K562 (cell line): Measurements from ENCODE around the gene DKC1. TPM values are rescaled to one million over a fixed set of nuclear protein-coding genes. Genes with fewer than 3 reads are reported as not detected.

Experiments
- ARID1B ChIP-seq: fragments of 450-650 bp; IDR thresholded peaks from 2 replicates; pipeline ENCODE4 v1.6.1; 2016; ENCODE audit warnings: antibody characterized with exemption, mild to moderate bottlenecking, inconsistent platforms
- BRD9 ChIP-seq: fragments of 450-650 bp; IDR thresholded peaks from 2 replicates; pipeline ENCODE4 v1.6.1; 2018; ENCODE audit warnings: low read depth; ENCODE audit not compliant: partially characterized antibody
- CHD1 ChIP-seq: fragments of 200-600 bp; sonication (generic); IDR thresholded peaks from one replicate; pipeline ENCODE4 v1.6.1; 2012; ENCODE audit warnings: mild to moderate bottlenecking, moderate library complexity, low read length, inconsistent platforms
- FOXK2 ChIP-seq, 2 experiments: fragments of 450-650 bp; IDR thresholded peaks in 1 of 2; conservative IDR thresholded peaks in 1 of 2; 2 replicates each; pipeline ENCODE4 v1.6.1; 2016; ENCODE audit warnings: low read depth in 2 of 2, mild to moderate bottlenecking in 1 of 2
- GTF2A2 ChIP-seq: IDR thresholded peaks from 2 replicates; pipeline ENCODE4 v1.6.1; 2016; ENCODE audit warnings: mild to moderate bottlenecking, missing genetic modification characterization, missing compliant biosample characterization
- HNRNPH1 ChIP-seq: fragments of 200-400 bp; formaldehyde crosslinking; optimal IDR thresholded peaks from 2 replicates; pipeline ENCODE3; 2017; ENCODE audit warnings: low read depth, mild to moderate bottlenecking, low read length, moderate library complexity
- HNRNPL ChIP-seq: fragments of 200-400 bp; formaldehyde crosslinking; IDR thresholded peaks from 2 replicates; pipeline ENCODE4 v1.6.1; 2017; ENCODE audit warnings: low read depth, mild to moderate bottlenecking, low read length
- MBD1 ChIP-seq: fragments of 250-450 bp; sonication (Bioruptor Pico); IDR thresholded peaks from 2 replicates; pipeline ENCODE4 v1.8.0; 2022; ENCODE audit warnings: inconsistent platforms
- NEUROD1 ChIP-seq: fragments of 150-350 bp; IDR thresholded peaks from 2 replicates; pipeline ENCODE4 v1.6.1; 2014; ENCODE audit warnings: borderline replicate concordance, low read length, low read depth; ENCODE audit not compliant: partially characterized antibody
- NFIX ChIP-seq: fragments of 250-450 bp; sonication (Bioruptor Pico); IDR thresholded peaks from 2 replicates; pipeline ENCODE4 v1.4.0; 2020; ENCODE audit warnings: low read depth, mild to moderate bottlenecking, moderate library complexity
- SMARCA4 ChIP-seq: fragments of 450-650 bp; IDR thresholded peaks from 2 replicates; pipeline ENCODE4 v1.6.1; 2016
- THRAP3 ChIP-seq: fragments of 450-650 bp; IDR thresholded peaks from 2 replicates; pipeline ENCODE4 v1.6.1; 2016; ENCODE audit warnings: mild to moderate bottlenecking, inconsistent platforms, borderline replicate concordance
- ZFPM2 ChIP-seq: fragments of 250-450 bp; sonication (Bioruptor Pico); IDR thresholded peaks from 2 replicates; pipeline ENCODE4 v1.5.1; 2022; ENCODE audit warnings: mild to moderate bottlenecking
- ZNF124 ChIP-seq: sonication (generic); formaldehyde crosslinking; IDR thresholded peaks from 2 replicates; pipeline ENCODE4 v1.8.1; 2022; ENCODE audit warnings: missing genetic modification reagents
- ZNF146 ChIP-seq: IDR thresholded peaks from one replicate; pipeline ENCODE4 v1.6.1; 2018; ENCODE audit warnings: missing compliant biosample characterization; ENCODE audit not compliant: unreplicated experiment
- ZNF217 ChIP-seq: sonication (generic); formaldehyde crosslinking; IDR thresholded peaks from 2 replicates; pipeline ENCODE4 v1.8.0; 2022; ENCODE audit warnings: mild to moderate bottlenecking, missing genetic modification reagents
- polyA plus RNA-seq, 8 experiments: library from polyadenylated mRNA; depleted of rRNA in 4 of 8; stranded (reverse) in 5 of 8; unstranded in 3 of 8; fragments of >200 nt; fragmentation: Nextera tagmentation in 2 of 8; fragmentation: Illumina TruSeq in 1 of 8; extraction: Ambion mirVana in 2 of 8; extraction: Trizol in 1 of 8; gene quantifications; 2 replicates each; pipeline versions ENCODE4 v1.2.1 to v1.2.3, GENCODE V29; 2011 to 2014; ENCODE audit warnings: inconsistent platforms in 1 of 8, missing spikeins in 1 of 8
- total RNA-seq, 7 experiments: library from RNA; depleted of rRNA in 6 of 7; stranded (reverse); fragments of >200 nt in 6 of 7; fragmentation: Illumina TruSeq in 2 of 7; extraction: Trizol in 2 of 7; gene quantifications; 2 replicates each; pipeline versions ENCODE4 v1.2.1 to v1.2.3, GENCODE V29; 2011 to 2021; ENCODE audit warnings: low replicate concordance in 1 of 7
- TF ChIP-seq, protein P1 (sequence below): fragments of 450-650 bp; IDR thresholded peaks from 2 replicates; pipeline ENCODE4 v1.6.1; 2016; ENCODE audit warnings: missing biosample characterization, missing genetic modification characterization
- TF ChIP-seq, protein P2 (sequence below): fragments of 450-650 bp; IDR thresholded peaks from 2 replicates; pipeline ENCODE4 v1.6.1; 2018; ENCODE audit warnings: mild to moderate bottlenecking, low read depth; ENCODE audit not compliant: partially characterized antibody

DKC1 gene
- total and polyA plus RNA-seq, 9 of the 15 experiments (the other 6 are each of a cell fraction or from before 2014, with no cell fraction given) = 205 to 313 (median 219) TPM

DNA sequence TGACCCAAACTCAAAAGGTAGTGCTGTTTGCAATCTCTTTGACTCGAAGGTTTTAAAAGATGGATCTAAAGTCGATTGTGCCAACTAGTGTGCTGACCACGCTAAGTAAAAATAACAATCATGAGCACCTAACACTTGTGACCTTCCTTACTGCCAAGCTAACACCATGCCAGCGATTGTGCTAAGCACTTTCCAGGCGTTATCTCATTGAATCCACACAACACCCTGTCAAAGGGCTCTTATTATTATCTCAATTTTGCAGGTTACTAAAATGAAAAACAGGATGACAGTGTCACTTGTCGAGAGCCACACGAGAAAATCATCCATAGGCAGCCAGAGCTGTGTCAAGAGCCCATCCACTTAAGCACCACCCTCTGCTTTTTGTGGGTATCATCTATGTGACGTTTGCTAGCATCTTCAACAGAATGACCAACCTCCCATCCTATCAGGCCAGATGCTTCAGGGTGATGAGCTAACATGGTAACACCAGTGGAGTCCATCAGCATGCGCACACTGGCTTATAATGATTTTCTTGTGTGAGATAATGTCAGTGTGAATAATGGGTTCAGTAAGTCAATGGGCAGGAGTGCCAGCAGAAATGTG, 10.9 kb upstream of the DKC1 start (continued):
- no peak for TF ChIP-seq NFIX
- TF ChIP-seq ARID1B = peak; percentile 91
- TF ChIP-seq, protein P1, sequence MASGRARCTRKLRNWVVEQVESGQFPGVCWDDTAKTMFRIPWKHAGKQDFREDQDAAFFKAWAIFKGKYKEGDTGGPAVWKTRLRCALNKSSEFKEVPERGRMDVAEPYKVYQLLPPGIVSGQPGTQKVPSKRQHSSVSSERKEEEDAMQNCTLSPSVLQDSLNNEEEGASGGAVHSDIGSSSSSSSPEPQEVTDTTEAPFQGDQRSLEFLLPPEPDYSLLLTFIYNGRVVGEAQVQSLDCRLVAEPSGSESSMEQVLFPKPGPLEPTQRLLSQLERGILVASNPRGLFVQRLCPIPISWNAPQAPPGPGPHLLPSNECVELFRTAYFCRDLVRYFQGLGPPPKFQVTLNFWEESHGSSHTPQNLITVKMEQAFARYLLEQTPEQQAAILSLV (tag) = no peak
- no peak for TF ChIP-seq ZNF217 (CRISPR knock-in tag)
- no peak for TF ChIP-seq THRAP3
- no peak for TF ChIP-seq NEUROD1
- no peak for TF ChIP-seq ZFPM2 (CRISPR knock-in tag)
- no peak for TF ChIP-seq MBD1 (CRISPR knock-in tag)
- peak; percentile 0 for TF ChIP-seq BRD9
- peak; percentile 76 for TF ChIP-seq SMARCA4
- no peak for TF ChIP-seq ZNF124 (CRISPR knock-in tag)
- TF ChIP-seq HNRNPH1 = no peak
- TF ChIP-seq, protein P2, sequence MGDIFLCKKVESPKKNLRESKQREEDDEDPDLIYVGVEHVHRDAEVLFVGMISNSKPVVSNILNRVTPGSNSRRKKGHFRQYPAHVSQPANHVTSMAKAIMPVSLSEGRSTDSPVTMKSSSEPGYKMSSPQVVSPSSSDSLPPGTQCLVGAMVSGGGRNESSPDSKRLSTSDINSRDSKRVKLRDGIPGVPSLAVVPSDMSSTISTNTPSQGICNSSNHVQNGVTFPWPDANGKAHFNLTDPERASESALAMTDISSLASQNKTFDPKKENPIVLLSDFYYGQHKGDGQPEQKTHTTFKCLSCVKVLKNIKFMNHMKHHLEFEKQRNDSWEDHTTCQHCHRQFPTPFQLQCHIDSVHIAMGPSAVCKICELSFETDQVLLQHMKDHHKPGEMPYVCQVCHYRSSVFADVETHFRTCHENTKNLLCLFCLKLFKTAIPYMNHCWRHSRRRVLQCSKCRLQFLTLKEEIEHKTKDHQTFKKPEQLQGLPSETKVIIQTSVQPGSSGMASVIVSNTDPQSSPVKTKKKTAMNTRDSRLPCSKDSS = no peak
- no peak for TF ChIP-seq HNRNPL
- TF ChIP-seq FOXK2 (conservative IDR thresholded peaks at IDR 0.05 in 1 of 2, IDR thresholded peaks at IDR 0.05 in 1 of 2; ENCODE audit: low read depth in 2 of 2) = no peak; a peak in 1 of 4 replicates
- TF ChIP-seq ZNF146 = no peak
- TF ChIP-seq CHD1 = no peak
- no peak for TF ChIP-seq GTF2A2 (tag)
